GM21825 (cell line): ENCODE data around the gene THSD4.

Experiments used
- ATAC-seq: cut with Tn5 transposase; IDR thresholded peaks from one replicate; pipeline ENCODE4 v1.9.1; 2021; ENCODE audit warnings: mild to moderate bottlenecking, moderate library complexity; ENCODE audit not compliant: unreplicated experiment

Gene THSD4

GRCh38 chr15:71220828-71221227, 105.6 kb downstream of the THSD4 start:
- ATAC-seq = no peak

- ATAC-seq = no peak
Observed at GRCh38 chr15:71221417-71221816, 106.1 kb downstream of the THSD4 start.

GRCh38 chr15:71223516-71223915, 108.2 kb downstream of the THSD4 start:
- no peak for ATAC-seq

GRCh38 chr15:71224024-71224423, 108.8 kb downstream of the THSD4 start:
- no peak for ATAC-seq

- ATAC-seq = no peak
Observed at GRCh38 chr15:71225851-71226250, 110.6 kb downstream of the THSD4 start.

- no peak for ATAC-seq
Observed at GRCh38 chr15:71226536-71227455, 111.5 kb downstream of the THSD4 start.

- ATAC-seq = no peak
Observed at GRCh38 chr15:71228403-71228802, 113.1 kb downstream of the THSD4 start.

- no peak for ATAC-seq
Observed at GRCh38 chr15:71230303-71230702, 115.0 kb downstream of the THSD4 start.

GRCh38 chr15:71231758-71232157, 116.5 kb downstream of the THSD4 start:
- ATAC-seq = no peak

- no peak for ATAC-seq
Observed at GRCh38 chr15:71232411-71232810, 117.1 kb downstream of the THSD4 start.

GRCh38 chr15:71237456-71238188, 122.4 kb downstream of the THSD4 start:
- ATAC-seq = no peak

GRCh38 chr15:71238926-71239325, 123.7 kb downstream of the THSD4 start:
- no peak for ATAC-seq

- ATAC-seq = no peak
Observed at GRCh38 chr15:71239592-71240364, 124.5 kb downstream of the THSD4 start.

- no peak for ATAC-seq
Observed at GRCh38 chr15:71242292-71242691, 127.0 kb downstream of the THSD4 start.

GRCh38 chr15:71244250-71244649, 129.0 kb downstream of the THSD4 start:
- no peak for ATAC-seq

- no peak for ATAC-seq
Observed at GRCh38 chr15:71245588-71245987, 130.3 kb downstream of the THSD4 start.

- ATAC-seq = no peak
Observed at GRCh38 chr15:71248386-71248785, 133.1 kb downstream of the THSD4 start.

GRCh38 chr15:71249986-71250385, 134.7 kb downstream of the THSD4 start:
- no peak for ATAC-seq

GRCh38 chr15:71250936-71251583, 135.8 kb downstream of the THSD4 start:
- no peak for ATAC-seq

GRCh38 chr15:71251584-71252043, 136.3 kb downstream of the THSD4 start:
- ATAC-seq = no peak
